A673 (cell line): Measurements from ENCODE around the gene NBAS.

Experiments
- EZH2 ChIP-seq: fragments of 200-600 bp; sonication (generic); IDR thresholded peaks from 2 replicates; pipeline ENCODE4 v1.6.1; 2017; ENCODE audit warnings: borderline replicate concordance, low read depth, mild to moderate bottlenecking, mixed read lengths, antibody characterized with exemption, low read length; ENCODE audit not compliant: poor library complexity, severe bottlenecking
- TF ChIP-seq, protein P1 (sequence below): fragments of 300-800, 200-600 bp; sonication (generic); conservative IDR thresholded peaks from 2 replicates; pipeline ENCODE4 v1.5.1; 2017; ENCODE audit warnings: low read depth, mild to moderate bottlenecking, antibody characterized with exemption, low read length, moderate library complexity, mixed read lengths

DNA sequence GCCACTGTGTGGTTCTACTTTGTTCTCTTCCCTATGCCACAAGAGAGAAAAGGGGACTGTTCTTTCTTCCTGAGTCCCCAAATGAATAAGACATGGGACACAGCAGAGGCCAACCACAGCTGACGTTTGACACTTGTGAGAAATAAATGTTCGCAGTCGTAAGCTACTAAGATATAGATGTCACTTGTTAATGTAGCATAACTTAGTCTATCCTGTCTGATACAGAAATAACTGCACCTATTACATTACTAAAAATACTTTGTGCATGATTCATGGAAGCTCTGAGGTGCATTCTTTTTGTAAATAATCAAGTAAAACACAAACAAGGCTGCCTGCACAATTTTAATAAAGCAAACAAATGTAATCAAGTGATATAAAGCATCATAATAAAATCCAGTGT lies 148.8 kb downstream of the NBAS start:
- TF ChIP-seq, protein P1, sequence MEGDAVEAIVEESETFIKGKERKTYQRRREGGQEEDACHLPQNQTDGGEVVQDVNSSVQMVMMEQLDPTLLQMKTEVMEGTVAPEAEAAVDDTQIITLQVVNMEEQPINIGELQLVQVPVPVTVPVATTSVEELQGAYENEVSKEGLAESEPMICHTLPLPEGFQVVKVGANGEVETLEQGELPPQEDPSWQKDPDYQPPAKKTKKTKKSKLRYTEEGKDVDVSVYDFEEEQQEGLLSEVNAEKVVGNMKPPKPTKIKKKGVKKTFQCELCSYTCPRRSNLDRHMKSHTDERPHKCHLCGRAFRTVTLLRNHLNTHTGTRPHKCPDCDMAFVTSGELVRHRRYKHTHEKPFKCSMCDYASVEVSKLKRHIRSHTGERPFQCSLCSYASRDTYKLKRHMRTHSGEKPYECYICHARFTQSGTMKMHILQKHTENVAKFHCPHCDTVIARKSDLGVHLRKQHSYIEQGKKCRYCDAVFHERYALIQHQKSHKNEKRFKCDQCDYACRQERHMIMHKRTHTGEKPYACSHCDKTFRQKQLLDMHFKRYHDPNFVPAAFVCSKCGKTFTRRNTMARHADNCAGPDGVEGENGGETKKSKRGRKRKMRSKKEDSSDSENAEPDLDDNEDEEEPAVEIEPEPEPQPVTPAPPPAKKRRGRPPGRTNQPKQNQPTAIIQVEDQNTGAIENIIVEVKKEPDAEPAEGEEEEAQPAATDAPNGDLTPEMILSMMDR, result no peak
- TF ChIP-seq EZH2, result no peak
